GM19328 (cell line): ENCODE results near the gene CACNB2.
"Not testable (repeated sequence)": the region's sequence is repeated elsewhere in the genome, so short reads cannot be mapped to it uniquely, and the experiment has no call there.

Experiments
- ATAC-seq: cut with Tn5 transposase; IDR thresholded peaks from one replicate; pipeline ENCODE4 v1.9.1; 2021; ENCODE audit warnings: mild to moderate bottlenecking, moderate library complexity; ENCODE audit not compliant: unreplicated experiment

Gene CACNB2

GRCh38 chr10:18196806-18197550, 56.8 kb downstream of the CACNB2 start:
- ATAC-seq, result no peak

GRCh38 chr10:18197706-18198105, 57.5 kb downstream of the CACNB2 start:
- no peak for ATAC-seq

DNA sequence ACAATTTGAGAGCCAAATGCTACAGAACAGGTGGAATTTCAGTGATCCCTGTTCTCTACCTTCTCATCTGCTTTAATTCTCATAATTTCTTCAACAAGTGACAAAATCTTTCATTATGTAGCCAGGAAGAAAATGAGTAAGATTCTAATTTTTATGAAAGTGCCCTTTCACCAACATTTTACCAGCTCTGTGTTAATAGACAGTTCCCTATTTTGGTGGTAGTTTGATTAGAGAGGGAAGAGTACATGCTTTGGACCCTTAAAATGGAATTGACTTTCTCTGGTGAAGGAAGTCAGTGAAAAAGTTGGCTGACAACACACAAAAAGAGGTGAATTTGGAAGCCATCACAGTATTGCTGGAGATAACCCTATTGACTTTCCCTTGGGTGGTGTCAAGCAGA, 61.7 kb downstream of the CACNB2 start:
- ATAC-seq, result no peak

GRCh38 chr10:18202680-18203460, 62.6 kb downstream of the CACNB2 start:
- ATAC-seq, result no peak

DNA sequence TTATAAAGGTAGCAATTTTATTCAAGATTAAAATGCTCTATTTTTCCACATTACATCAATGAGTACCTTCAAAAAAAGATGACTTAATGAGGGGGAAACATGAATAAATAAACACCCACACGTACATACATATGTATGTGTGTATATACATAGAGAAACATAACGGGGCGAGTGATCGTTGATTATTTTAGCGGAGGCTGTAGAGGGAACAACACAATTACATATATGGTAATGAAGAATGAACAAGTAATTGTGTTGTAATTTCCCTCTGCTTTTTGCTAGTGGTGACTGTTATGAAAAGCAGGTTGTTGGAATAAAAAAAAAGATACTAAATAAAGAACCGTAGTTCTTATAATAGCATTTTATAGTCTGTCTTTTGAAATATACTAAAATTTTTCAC, 63.2 kb downstream of the CACNB2 start:
- no peak for ATAC-seq

DNA sequence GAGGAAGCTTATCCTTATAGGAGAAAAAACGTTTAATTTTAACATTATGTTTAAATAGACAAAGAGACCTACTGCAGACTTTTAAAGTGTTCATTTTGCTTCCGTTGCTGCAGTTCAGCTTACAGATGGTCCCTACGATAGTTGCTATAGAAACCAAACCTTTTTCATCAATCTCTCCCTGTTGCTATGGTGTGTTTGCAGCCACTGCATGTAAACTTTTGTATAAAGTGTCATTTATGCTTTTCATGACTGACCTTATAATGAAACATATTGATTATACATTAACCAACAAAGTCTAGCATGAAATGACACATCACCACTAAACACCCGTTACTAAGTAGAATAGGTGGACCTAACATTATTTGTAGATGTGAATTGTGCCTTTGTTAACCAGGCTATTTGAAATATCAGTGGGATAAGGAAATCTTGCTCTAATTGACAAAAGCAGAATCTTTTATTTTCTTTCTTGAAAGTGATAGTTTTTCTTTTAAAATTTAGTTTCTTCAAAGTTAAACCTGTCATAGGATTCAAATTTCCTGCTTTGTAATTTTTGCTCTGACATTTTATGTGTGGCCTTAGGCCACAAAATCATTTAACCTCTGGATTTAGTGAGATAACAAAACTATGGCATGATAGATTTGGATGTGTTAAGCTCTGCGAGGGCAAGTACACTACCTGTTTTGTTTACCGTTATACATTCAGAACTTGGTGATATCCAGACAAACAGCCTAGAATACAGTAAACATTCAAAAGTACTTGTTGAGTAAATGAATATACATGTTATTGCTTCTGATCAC, 64.0 kb downstream of the CACNB2 start:
- ATAC-seq, result no peak

DNA sequence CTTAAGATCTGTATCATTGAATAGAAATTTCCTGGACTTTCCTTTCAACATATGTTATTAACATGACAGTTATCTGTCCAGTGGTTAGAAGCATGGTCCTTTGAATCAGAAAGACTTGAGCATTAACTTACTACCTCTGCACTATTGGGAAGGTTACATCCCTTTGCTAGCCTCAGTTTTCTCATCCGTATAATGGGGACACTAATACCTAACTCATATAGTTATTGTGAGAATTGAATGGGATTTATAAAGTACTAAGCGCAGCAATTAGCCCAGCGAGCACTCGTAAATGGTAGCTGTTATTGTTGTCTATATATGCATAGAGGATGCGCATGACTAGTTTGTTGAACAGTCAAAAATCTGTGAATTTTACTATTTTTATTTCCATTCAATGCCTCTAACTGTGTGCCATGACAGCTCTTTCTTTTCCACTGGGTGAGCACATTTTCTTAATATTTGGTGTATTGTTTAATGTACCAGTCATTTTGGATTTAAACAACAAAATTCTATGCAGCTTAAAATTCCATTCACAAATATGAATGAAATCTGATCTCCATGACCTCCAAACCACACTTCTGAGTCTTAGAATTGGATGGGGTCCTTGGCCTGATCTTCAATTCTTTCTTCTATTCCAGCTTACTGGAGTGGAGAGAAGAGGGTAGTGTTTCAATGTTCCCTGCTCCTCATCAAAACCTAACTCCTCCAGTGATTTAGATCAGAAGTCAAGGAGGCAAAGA, 65.0 kb downstream of the CACNB2 start:
- no peak for ATAC-seq

- ATAC-seq, result not testable (repeated sequence)
Observed at GRCh38 chr10:18208186-18208585, 68.0 kb downstream of the CACNB2 start.

DNA sequence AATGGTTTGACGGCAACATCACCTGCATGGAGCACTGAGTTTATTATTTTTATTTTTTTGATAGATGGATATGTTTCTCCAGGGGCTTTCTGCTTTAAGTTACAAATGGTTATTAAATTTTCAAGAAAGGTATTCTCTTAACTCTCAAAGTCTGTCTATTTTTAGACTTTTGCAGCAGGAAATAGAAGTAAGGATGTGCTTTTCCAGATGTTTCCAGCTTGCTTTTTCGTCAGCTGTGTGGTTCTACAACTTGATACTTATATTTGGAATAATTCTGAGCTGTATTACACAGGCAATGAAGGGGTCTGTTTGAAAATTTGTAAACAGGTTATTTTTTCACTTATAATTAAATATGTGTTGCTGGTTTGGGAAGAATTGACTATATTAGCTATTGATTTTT, 69.0 kb downstream of the CACNB2 start:
- no peak for ATAC-seq

DNA sequence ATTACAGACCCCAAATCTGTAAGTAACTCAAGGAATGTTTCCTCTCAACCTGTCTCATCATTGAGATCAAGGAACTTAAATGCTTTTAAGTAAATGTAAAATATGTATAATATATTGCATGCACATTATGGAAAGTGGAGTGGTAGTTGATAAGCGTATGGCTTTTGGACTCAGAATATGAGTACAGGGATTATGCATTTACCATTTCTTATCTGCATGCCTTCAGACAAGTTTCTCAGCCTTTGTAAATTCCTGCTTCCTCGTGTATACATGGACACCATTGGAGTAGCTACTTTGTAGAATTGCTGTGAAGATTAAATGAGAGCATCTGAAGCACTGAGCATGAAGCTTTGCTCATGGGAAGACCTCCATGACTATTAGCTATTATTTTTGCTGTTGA, 70.5 kb downstream of the CACNB2 start:
- ATAC-seq, result no peak

DNA sequence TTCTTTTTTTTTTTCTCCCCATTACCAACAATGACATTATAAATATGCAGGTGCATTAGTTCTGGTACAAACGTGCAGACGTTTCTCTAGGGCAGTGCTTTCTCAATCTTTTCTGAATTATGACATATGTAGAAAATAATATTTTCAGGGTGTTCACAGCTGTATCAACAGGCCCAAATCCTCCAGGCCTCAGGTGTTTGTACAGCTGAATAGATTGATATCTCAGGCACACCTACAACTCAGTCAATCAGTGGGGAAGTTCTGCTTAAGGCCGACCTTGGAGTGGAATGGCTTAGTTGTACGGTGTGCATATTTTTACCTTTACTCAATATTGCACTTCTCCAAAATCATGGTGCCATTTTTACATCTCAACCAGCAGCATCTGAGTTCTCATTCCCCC, 71.6 kb downstream of the CACNB2 start:
- ATAC-seq, result no peak

DNA sequence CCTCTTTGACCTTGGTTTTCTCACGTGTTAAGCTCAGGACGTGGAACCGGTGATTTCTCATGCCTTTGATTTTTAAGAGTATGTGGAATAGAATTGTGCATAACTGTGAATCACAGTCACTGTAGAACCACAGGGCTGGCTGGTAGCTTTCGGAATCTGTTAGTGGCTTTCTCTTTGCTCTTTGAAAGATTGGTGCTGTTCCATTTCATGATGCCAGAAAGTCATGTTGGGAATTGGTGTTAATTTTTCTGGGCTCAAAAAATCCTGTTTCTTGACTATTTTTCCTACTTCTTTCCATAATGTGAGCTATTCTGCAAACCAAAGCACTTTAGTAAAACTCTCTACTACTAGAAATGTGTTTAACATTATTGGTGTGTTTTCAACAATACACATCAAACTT, 73.0 kb downstream of the CACNB2 start:
- ATAC-seq, result no peak

DNA sequence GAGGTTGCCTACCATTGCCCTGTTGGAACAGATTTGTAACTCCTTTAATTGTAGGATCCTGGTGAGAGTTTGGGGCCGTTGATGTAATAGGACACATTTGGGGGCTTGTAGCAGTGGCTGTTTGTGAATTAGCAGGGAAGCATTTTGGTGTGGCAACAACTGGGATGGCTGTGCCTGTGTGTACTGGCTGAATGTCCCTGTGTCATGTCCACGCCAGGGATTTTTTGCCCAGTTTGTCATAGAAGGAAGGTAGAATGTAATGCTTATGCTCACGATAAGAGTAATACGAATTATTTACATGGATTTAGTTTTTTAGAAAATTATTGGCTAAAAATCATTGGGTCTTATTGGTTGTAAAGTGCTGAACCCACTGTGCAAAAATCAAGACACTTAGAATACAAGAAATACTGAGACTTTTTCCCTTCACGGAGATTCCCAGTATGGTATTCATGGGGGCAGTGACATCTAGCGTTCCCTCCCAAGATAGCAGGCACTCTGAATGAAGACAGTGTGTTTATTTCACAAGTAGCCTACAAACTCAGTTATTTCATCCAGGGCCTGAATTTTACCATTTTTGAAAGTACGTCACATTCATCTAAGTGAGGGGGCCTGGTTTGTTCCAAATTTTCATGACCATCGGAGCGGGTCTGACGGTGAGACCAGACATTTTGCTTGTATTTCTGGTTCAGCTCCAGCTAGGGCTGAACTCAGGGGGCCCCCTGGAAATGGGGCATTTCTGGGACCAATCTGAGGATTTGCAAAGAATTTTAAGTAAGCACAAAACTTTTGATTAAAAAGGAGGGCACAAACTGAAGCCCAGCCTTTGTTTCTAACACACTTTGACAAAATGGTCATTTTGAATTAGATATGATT, 74.7 kb downstream of the CACNB2 start:
- no peak for ATAC-seq

- no peak for ATAC-seq
Observed at GRCh38 chr10:18216482-18216881, 76.3 kb downstream of the CACNB2 start.

GRCh38 chr10:18217577-18217976, 77.4 kb downstream of the CACNB2 start:
- no peak for ATAC-seq

DNA sequence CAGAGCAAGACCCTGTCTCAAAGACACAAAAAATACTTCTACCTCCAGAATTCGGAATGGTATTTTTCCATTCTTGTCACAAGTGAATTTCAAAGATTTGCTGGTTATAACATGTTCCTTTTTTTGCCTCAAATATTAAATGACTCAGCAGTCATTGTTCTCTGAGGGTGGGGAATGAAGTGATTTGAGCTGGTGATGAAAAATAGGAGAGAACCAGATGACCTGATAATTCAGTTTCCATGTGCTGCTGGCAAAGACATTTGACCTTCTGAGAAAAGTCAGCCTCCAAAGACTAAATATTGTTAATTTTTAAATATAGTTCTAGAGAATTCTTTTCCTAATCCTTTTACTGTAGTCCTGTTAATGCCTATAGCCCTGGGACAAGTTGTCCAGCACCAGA, 78.9 kb downstream of the CACNB2 start:
- ATAC-seq, result no peak

- ATAC-seq, result no peak
Observed at GRCh38 chr10:18221123-18221522, 80.9 kb downstream of the CACNB2 start.

GRCh38 chr10:18221882-18222281, 81.7 kb downstream of the CACNB2 start:
- no peak for ATAC-seq

GRCh38 chr10:18222866-18223265, 82.6 kb downstream of the CACNB2 start:
- no peak for ATAC-seq

DNA sequence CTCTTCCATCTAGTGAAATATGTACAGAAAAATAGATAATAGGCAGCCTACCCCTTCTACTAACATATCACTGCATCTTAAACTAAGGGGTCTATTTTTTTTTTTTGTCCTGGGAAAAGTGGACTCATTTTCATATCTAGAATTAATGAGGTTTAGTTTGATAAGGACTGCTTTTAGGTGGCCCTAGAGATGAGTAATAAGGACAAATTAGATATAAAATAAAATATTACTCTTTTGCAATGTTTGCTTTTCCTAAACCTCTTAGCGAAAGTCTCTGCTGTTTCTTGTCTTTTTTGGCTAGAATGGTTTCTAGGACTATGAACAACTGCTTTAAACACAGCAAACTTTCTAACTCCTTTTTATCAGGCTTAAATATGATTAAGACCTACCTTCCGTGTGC, 83.7 kb downstream of the CACNB2 start:
- no peak for ATAC-seq
